Natural killer cell treated with Interleukin-12 subunit alpha and Interleukin-12 subunit beta and Interleukin-15 and Interleukin-18, amount 100 ng/mL, for 72 hours (primary cell): ENCODE results near the gene LAMC1. TPM values are rescaled to one million over a fixed set of nuclear protein-coding genes. Genes with fewer than 3 reads are reported as not detected.

ENCODE experiments used
- ATAC-seq, 2 donors: fragments of 150-1000 bp; cut with Tn5 transposase in 1 of 2; sonication (Bioruptor Pico), chemical (Tn5 transposase) in 1 of 2; 2 replicates each; pipeline ENCODE4 v1.10.0; 2021
- DNase-seq: peaks from one replicate; pipeline ENCODE4 v3.0.0; 2022; ENCODE audit warnings: low spot score
- H3K27ac Mint-ChIP-seq, 2 donors: 1 replicate in 1 of 2; 2 replicates in 1 of 2; pipeline ENCODE4 v1.8.0; 2022; ENCODE audit warnings: mixed read lengths in 2 of 2, mild to moderate bottlenecking in 1 of 2, moderate library complexity in 1 of 2
- H3K27me3 Mint-ChIP-seq, 2 donors: 1 replicate in 1 of 2; 2 replicates in 1 of 2; pipeline ENCODE4 v1.8.0; 2022; ENCODE audit warnings: mixed read lengths in 2 of 2
- H3K36me3 Mint-ChIP-seq: one replicate; pipeline ENCODE4 v1.8.0; 2022; ENCODE audit warnings: mixed read lengths
- H3K4me1 Mint-ChIP-seq, 2 donors: 1 replicate in 1 of 2; 2 replicates in 1 of 2; pipeline ENCODE4 v1.8.0; 2022; ENCODE audit warnings: low read depth in 2 of 2, mixed read lengths in 2 of 2, mild to moderate bottlenecking in 1 of 2
- H3K4me3 Mint-ChIP-seq: one replicate; pipeline ENCODE4 v1.8.0; 2022; ENCODE audit warnings: mixed read lengths
- H3K9me3 Mint-ChIP-seq: 2 replicates; pipeline ENCODE4 v1.8.0; 2022; ENCODE audit warnings: mixed read lengths
- total RNA-seq, 2 donors: library from RNA; stranded (reverse); gene quantifications; one replicate each; pipeline ENCODE4 v1.2.3, GENCODE V29; 2022

LAMC1 gene
- total RNA-seq, 2 donors from 2014 or later = 0.64 to 0.84 TPM

DNA sequence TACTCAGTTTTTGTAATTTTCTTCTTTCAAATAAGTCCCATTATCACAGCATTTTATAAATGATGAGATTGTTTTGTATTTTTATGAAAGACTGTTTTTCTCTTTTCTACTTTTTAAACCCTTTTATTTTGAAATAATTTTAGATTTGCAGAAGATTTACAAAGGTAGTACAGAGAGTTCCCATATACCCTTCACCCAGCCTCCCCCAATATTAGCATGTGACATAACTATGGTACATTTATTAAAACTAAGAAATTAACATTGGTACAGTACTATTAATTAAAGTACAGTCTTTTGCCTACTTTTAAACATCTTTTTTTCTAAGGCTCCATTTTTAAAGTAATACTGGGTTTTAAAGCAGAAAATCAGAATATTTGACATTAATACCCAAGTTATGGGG lies 127.2 kb downstream of the LAMC1 start:
- H3K36me3 Mint-ChIP-seq = no peaks in the 10 kb centered on the region
- peak overlapping the region in 1 of 2 donors; percentile 59 for H3K27ac Mint-ChIP-seq
- peaks cover 6 to 17% of the 10 kb centered on the region in 2 donors for H3K27me3 Mint-ChIP-seq
- no peaks in the 10 kb centered on the region for H3K9me3 Mint-ChIP-seq
- no peak overlapping the region for H3K4me3 Mint-ChIP-seq
- H3K4me1 Mint-ChIP-seq = no peaks in the 10 kb centered on the region
- DNase-seq (no peak), ATAC-seq (no peak)

DNA sequence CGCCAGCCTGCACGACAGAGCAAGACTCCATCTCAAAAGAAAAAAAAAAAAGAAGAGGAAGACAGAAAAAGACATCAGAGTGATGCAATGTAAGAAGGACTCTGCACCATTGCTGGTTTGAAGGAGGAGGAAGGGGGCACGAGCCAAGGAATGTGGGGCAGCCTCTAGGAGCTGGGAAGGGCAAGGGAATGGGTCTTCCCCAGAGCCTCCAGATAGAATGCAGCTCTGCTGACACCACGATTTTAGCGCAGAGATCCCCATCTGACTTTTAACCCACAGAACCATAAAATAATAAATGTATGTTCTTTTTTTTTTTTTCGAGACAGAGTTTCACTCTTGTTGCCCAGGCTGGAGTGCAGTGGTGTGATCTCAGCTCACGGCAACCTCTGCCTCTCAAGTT lies 129.0 kb downstream of the LAMC1 start:
- no peak overlapping the region for H3K27ac Mint-ChIP-seq
- no peaks in the 10 kb centered on the region for H3K4me1 Mint-ChIP-seq
- DNase-seq (no peak), ATAC-seq (no peak)
- H3K4me3 Mint-ChIP-seq = no peak overlapping the region
- H3K36me3 Mint-ChIP-seq = no peaks in the 10 kb centered on the region
- peaks cover 6 to 24% of the 10 kb centered on the region in 2 donors for H3K27me3 Mint-ChIP-seq
- no peaks in the 10 kb centered on the region for H3K9me3 Mint-ChIP-seq

DNA sequence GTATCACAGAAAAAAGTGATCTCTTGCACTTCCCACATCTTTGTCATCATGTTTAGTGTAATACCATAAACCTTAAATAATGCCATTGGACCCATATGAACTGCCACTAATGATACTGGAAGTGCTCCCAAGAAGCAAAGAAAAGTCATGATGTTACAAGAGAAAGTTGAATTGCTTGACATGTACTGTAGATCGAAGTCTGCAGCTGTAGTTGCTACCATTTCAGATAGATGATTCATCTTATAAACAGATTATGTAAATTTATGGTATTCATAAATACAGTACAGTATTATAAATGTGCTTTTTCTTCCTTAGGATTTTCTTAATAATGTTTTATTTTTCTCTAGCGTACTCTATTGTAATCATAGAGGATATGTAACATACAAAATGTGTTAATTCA lies 132.7 kb downstream of the LAMC1 start:
- Mint-ChIP-seq H3K4me1 (no peaks in the 10 kb centered on the region), H3K4me3 (no peak overlapping the region), H3K27ac (no peak overlapping the region), H3K36me3 (no peaks in the 10 kb centered on the region), H3K9me3 (no peaks in the 10 kb centered on the region), H3K27me3 (peaks cover 6 to 17% of the 10 kb centered on the region in 2 donors)
- DNase-seq = no peak
- ATAC-seq = no peak

DNA sequence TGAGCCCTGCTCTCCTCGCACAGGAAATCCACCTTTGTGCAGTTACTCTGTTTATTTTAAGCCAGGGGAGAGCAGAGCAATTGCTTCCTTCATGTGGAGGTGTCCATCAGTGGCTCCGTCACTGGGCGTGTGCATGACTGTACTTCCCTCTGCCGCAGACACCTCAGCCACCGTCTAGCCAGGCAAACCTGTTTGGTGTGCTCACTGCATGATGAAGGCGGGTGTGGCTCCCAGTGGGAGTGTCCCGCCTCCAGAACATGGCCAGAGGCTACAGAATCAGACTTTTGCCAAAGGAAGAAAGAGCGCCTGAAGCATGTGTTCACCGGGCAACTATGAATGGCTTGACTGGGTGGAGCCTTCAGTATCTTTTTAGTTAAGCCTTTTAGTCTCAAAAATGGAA lies 136.7 kb downstream of the LAMC1 start:
- H3K27ac Mint-ChIP-seq = no peak overlapping the region
- no peak for DNase-seq
- H3K9me3 Mint-ChIP-seq = no peaks in the 10 kb centered on the region
- ATAC-seq = no peak
- H3K36me3 Mint-ChIP-seq = no peaks in the 10 kb centered on the region
- H3K4me1 Mint-ChIP-seq = no peaks in the 10 kb centered on the region
- H3K4me3 Mint-ChIP-seq = no peak overlapping the region
- H3K27me3 Mint-ChIP-seq = peaks cover 0 to 8% of the 10 kb centered on the region in 2 donors

DNA sequence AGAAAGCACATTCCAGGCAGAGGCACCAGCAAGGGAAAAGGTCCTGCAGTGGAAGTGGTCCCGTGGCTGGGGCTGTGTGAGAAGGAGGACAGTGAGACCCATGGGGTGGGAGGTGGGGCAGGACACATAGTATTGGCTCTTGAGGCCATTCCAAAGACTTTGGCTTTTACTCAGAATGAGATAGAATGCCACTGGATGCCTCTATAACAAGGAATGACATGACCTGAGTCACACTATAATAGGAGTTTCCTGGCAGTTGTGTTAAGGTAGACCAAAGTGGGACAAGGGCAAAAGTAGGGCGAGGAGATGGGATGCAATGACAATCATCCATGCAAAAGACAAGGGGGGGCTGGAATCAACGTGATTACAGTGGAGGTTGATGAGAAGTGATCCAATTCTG lies 138.2 kb downstream of the LAMC1 start:
- Mint-ChIP-seq H3K27me3 (peaks cover 0 to 1% of the 10 kb centered on the region in 2 donors), H3K27ac (no peak overlapping the region), H3K36me3 (no peaks in the 10 kb centered on the region), H3K4me1 (no peaks in the 10 kb centered on the region), H3K4me3 (no peak overlapping the region), H3K9me3 (no peaks in the 10 kb centered on the region)
- ATAC-seq (no peak), DNase-seq (no peak)

DNA sequence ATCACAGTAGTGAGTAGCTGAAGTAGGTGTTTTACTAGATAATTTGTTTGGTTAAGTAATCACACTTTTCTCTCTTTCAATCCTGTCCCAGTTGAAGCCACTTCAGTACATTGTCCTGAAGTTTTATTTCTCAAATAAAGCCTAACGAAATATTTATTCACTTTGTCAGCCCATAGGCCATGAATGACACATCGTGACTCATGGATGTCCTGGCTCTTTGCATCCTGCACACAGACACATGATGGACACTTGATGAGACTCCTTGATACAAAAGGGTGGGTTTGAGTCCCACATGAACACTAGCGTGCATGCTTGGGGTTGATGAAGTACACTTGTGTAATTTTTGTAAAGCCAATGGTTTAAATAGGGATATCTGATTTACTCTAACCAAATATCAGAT lies 140.1 kb downstream of the LAMC1 start:
- DNase-seq = no peak
- Mint-ChIP-seq H3K27ac (no peak overlapping the region), H3K4me3 (no peak overlapping the region), H3K4me1 (no peaks in the 10 kb centered on the region), H3K9me3 (no peaks in the 10 kb centered on the region), H3K27me3 (peaks cover 0 to 4% of the 10 kb centered on the region in 2 donors), H3K36me3 (no peaks in the 10 kb centered on the region)
- ATAC-seq = no peak

DNA sequence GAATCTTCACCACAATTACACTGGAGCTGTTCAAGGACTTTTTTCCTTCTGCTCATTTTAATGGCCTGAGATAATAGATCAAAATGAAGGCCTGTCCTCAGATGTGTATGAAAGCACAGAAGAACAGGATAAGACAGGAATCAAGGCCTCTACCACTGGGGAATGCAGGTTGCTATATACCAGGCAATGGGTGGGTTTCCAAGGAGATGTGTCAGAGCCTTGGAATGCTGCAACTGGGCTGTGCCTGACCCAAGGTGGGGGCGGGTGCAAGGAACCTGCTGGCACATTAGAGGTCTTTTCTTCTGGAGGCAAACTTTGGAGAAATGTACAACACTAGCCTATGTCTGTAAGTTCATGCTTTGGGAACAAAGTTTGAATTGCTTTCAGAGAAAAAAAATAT lies 141.1 kb downstream of the LAMC1 start:
- DNase-seq (no peak), ATAC-seq (no peak)
- Mint-ChIP-seq H3K4me1 (no peaks in the 10 kb centered on the region), H3K27ac (no peak overlapping the region), H3K4me3 (no peak overlapping the region), H3K9me3 (no peaks in the 10 kb centered on the region), H3K27me3 (peaks cover 0 to 12% of the 10 kb centered on the region in 2 donors), H3K36me3 (no peaks in the 10 kb centered on the region)

DNA sequence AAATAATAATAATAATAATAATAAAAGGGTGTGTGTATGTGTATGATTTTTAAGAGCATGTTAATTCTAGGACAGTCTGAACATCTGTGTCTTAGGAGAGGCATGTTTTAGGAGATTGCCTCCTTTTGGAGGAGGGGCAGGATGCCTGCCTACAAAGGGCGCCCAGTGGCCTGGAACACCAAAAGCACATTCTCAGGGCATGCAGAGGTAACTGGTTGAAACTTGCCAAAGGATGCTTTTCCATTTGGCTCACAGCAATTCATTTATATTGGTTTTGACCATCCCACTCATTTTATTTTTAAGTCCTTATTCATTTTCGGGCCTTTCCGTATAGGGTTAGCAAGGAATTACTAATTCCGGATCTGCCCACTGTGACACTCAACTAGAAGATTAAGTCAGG lies 141.7 kb downstream of the LAMC1 start:
- Mint-ChIP-seq H3K4me3 (no peak overlapping the region), H3K27ac (no peak overlapping the region), H3K9me3 (no peaks in the 10 kb centered on the region), H3K4me1 (no peaks in the 10 kb centered on the region), H3K27me3 (peaks cover 0 to 12% of the 10 kb centered on the region in 2 donors), H3K36me3 (no peaks in the 10 kb centered on the region)
- ATAC-seq (no peak), DNase-seq (no peak)

DNA sequence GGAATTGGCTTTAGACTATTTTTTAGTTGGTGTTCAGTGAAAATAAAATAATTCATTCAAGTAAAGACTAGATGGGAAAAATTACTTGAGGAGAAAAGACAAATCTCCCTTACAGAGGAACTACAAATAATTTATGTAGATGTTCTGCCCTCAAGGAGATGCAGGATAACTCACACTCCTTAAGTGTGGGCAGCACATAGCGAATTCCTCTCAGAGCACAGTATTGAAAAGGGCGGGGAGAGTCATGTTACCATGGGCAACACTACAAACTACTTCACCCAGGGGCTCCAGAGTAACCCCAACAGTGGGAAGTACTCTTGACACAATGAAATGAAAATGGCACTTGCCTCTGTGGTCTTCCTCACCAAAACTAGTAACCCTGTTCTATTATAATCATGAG lies 142.2 kb downstream of the LAMC1 start:
- Mint-ChIP-seq H3K27ac (no peak overlapping the region), H3K27me3 (peaks cover 0 to 12% of the 10 kb centered on the region in 2 donors), H3K9me3 (no peaks in the 10 kb centered on the region), H3K36me3 (no peaks in the 10 kb centered on the region), H3K4me3 (no peak overlapping the region), H3K4me1 (no peaks in the 10 kb centered on the region)
- ATAC-seq (no peak), DNase-seq (no peak)

DNA sequence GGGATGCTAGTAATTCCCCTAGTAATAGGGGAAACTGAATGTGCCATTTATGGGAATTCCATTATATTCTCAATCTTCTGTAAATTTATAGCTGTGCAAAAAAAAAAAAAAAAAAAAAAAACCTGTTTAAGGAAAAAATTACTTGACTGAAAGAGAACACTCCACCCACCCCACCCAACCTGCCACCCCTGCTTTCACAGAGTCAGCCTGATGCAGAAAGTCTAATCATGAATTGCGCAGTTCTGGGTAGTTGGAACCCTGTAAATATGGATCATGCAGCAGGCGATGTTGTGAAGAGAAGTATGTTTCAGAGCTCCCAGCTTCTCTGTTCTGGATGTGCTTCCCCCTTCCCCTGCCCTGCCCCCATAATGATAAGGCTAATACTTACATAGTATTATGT lies 143.2 kb downstream of the LAMC1 start:
- ATAC-seq (no peak), DNase-seq (no peak)
- H3K4me1 Mint-ChIP-seq = no peaks in the 10 kb centered on the region
- H3K4me3 Mint-ChIP-seq = no peak overlapping the region
- peaks cover 0 to 16% of the 10 kb centered on the region in 2 donors for H3K27me3 Mint-ChIP-seq
- no peaks in the 10 kb centered on the region for H3K36me3 Mint-ChIP-seq
- no peak overlapping the region for H3K27ac Mint-ChIP-seq
- H3K9me3 Mint-ChIP-seq = no peaks in the 10 kb centered on the region

DNA sequence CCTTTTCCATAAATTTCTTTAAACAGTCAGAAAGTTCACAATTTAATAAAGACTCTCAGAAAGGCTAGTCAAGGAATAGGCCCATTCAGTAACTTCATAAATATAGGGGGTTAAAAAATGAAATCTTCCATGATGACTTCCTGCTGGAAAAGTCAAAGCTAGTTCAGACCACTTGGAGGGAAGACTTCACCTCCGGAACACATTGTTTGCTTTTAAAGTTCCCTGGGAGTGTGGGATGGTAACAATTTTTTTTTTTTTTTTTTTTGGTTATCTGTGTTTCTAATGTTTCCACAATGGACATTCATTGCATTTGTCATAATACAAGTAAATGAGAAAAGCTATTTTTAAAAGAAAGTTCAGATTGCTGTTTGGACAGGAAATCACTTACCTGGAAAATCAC lies 144.5 kb downstream of the LAMC1 start:
- no peak overlapping the region for H3K27ac Mint-ChIP-seq
- no peak for DNase-seq
- H3K9me3 Mint-ChIP-seq = no peaks in the 10 kb centered on the region
- H3K36me3 Mint-ChIP-seq = no peaks in the 10 kb centered on the region
- no peaks in the 10 kb centered on the region for H3K4me1 Mint-ChIP-seq
- peaks cover 0 to 22% of the 10 kb centered on the region in 2 donors for H3K27me3 Mint-ChIP-seq
- no peak overlapping the region for H3K4me3 Mint-ChIP-seq
- ATAC-seq = no peak

DNA sequence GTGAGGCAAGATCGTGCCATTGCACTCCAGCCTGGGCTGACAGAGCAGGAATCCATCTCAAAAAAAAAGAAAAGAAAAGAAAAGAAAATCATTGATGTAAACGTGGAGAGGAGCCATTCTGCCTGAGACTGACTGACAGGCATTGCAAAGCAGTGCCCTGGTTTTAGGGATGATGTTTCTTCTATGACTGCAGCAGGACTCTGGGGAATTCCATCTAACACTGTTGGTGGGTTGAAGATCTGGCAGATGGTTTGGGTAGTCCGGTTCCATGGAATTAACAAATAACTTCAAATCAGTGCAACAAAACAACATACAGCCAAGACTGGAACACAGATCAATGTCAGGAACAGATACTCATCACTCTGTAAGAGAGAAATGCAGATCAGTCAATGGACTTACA lies 145.1 kb downstream of the LAMC1 start:
- Mint-ChIP-seq H3K36me3 (no peaks in the 10 kb centered on the region), H3K27me3 (peaks cover 1 to 26% of the 10 kb centered on the region in 2 donors), H3K27ac (no peak overlapping the region), H3K9me3 (no peaks in the 10 kb centered on the region), H3K4me1 (no peaks in the 10 kb centered on the region), H3K4me3 (no peak overlapping the region)
- no peak for DNase-seq
- no peak for ATAC-seq

DNA sequence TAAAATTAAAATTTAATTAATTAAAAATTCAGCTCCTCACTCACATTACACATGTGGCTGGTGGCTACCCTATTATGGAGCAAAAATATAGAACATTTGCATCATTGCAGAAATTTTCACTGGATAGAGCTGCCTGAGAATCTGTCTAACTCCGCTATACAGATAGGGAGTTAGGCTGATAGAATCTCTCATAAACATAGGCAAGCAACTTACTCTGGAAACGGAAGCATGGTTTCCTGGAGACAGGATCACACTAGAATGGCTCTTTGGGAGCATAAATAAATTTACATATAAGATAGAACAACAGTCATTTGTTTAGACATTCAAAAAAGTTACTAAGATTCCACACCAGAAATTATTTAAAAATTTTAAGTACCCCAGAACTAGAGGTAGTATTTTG lies 150.6 kb downstream of the LAMC1 start:
- ATAC-seq = no peak
- DNase-seq = no peak
- Mint-ChIP-seq H3K36me3 (no peaks in the 10 kb centered on the region), H3K9me3 (no peaks in the 10 kb centered on the region), H3K4me1 (no peaks in the 10 kb centered on the region), H3K27me3 (peaks cover 6 to 30% of the 10 kb centered on the region in 2 donors), H3K4me3 (no peak overlapping the region), H3K27ac (no peak overlapping the region)

DNA sequence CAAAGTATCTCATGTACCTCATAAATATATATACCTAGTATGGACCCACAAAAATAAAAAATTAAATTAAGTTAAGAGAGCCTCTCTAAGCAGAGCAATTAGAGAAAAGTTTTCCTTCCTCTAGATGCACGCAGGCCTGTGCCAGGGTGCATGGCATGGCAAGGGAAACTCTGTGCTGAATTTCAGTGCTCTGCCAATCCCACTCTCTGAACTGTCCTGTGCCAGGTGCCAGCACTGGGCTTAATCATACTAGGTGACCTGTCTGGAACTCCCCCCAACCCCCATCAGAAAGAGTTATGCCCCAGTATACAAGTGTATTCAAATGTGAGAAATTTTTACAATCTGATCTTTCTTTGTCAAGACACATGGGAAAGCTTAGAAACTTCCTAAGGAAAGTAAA lies 152.4 kb downstream of the LAMC1 start:
- no peaks in the 10 kb centered on the region for H3K9me3 Mint-ChIP-seq
- DNase-seq = no peak
- no peaks in the 10 kb centered on the region for H3K36me3 Mint-ChIP-seq
- peak in 1 of 2 donors; percentile 43 for ATAC-seq
- peaks cover 0 to under 1% of the 10 kb centered on the region in 2 donors for H3K4me1 Mint-ChIP-seq
- H3K27ac Mint-ChIP-seq = no peak overlapping the region
- H3K4me3 Mint-ChIP-seq = no peak overlapping the region
- H3K27me3 Mint-ChIP-seq = peaks cover 6 to 26% of the 10 kb centered on the region in 2 donors

DNA sequence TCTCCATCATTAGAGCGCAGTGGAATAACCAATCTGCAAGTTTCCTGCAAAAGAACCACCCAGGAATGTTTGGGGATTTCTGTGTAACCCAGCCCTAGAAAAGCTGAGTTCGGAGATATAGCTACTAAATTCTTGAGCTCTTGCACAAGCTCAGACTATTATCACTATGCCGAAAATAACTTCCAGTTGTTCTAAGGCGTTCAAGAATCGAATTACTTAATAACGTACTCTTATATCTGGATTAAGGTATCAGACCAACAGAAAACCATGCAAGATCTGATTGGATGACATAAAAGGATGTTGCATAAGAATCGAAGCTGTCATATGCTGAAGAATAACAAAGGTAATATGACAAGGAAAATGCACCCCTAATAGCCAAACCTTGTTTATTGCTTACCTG lies 155.3 kb downstream of the LAMC1 start:
- Mint-ChIP-seq H3K9me3 (no peaks in the 10 kb centered on the region), H3K4me1 (peaks cover 0 to 5% of the 10 kb centered on the region in 2 donors), H3K4me3 (no peak overlapping the region), H3K27me3 (peaks cover 3 to 11% of the 10 kb centered on the region in 2 donors), H3K27ac (no peak overlapping the region), H3K36me3 (no peaks in the 10 kb centered on the region)
- DNase-seq = no peak
- ATAC-seq = no peak
